ENCODE results near the gene NMNAT2.

DNA sequence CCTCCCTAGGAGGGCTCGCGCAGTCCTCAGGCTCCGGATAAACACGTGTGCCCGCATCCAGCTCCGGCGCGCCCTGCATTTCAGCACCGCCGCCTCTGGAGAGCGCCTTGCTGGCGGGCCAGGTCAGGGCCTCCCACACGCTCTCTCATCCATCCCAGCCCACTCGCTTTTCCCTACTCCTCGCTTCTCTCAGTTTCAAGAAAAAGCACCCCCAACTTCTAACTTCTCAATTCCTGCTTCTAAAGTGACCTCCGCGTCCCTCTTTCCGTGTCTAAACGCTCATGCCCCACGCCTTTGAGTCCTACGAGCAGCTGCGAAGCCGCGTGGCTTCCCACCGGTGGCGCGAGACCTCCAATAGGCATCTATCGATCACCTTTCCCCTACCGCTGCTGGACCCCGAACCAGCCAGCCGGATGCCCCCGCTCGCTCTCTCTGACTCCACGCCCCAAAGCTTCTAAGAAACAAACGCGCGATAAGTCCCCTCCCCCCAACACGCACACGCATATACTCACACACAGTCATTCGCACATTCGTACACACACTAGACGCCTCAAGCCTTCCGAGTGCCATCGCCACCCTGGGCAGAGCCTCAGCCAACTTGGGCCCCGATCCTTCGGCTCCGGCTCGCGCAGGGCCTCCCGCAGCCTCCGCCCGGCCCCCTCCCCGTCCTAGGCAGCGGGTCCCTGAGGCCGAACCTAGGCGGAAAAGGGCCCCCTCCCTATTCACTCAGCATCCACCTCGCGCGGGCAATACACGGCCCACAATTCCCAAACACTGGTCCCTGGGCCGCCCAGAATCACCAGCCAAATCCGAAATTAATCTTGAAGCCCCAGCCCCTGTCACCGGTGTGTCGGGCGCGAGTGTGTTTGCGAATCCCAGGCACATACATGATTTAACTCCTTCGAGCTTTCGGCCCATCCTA is 1.1 kb downstream of the NMNAT2 start:
- TF ChIP-seq, protein P1, sequence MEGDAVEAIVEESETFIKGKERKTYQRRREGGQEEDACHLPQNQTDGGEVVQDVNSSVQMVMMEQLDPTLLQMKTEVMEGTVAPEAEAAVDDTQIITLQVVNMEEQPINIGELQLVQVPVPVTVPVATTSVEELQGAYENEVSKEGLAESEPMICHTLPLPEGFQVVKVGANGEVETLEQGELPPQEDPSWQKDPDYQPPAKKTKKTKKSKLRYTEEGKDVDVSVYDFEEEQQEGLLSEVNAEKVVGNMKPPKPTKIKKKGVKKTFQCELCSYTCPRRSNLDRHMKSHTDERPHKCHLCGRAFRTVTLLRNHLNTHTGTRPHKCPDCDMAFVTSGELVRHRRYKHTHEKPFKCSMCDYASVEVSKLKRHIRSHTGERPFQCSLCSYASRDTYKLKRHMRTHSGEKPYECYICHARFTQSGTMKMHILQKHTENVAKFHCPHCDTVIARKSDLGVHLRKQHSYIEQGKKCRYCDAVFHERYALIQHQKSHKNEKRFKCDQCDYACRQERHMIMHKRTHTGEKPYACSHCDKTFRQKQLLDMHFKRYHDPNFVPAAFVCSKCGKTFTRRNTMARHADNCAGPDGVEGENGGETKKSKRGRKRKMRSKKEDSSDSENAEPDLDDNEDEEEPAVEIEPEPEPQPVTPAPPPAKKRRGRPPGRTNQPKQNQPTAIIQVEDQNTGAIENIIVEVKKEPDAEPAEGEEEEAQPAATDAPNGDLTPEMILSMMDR (conservative IDR thresholded peaks at IDR 0.05; ENCODE audit: low read depth, low read length): no peak
- peak; percentile 59 for TF ChIP-seq EZH2 (IDR thresholded peaks at IDR 0.05; ENCODE audit: borderline replicate concordance, low read depth, low read length, poor library complexity, severe bottlenecking)
